Nephron (organoid): Measurements from ENCODE around the gene ZNF552.
"Not testable (repeated sequence)": the region's sequence is repeated elsewhere in the genome, so short reads cannot be mapped to it uniquely, and the experiment has no call there.

Source experiments
- H3K27ac Mint-ChIP-seq, 3 experiments: 2 replicates each; pipeline ENCODE4 v1.8.0; 2020; ENCODE audit warnings: mixed read lengths in 3 of 3, mild to moderate bottlenecking in 2 of 3, moderate library complexity in 1 of 3
- H3K27me3 Mint-ChIP-seq: 2 replicates; pipeline ENCODE4 v1.8.0; 2021; ENCODE audit warnings: low read depth, mild to moderate bottlenecking, moderate library complexity, mixed read lengths
- H3K36me3 Mint-ChIP-seq: 2 replicates; pipeline ENCODE4 v1.8.0; 2020; ENCODE audit warnings: low read depth, mixed read lengths
- H3K4me1 Mint-ChIP-seq: 2 replicates; pipeline ENCODE4 v1.8.0; 2020; ENCODE audit warnings: mixed read lengths
- H3K4me3 Mint-ChIP-seq, 3 experiments: 2 replicates each; pipeline ENCODE4 v1.8.0; 2020; ENCODE audit warnings: mild to moderate bottlenecking in 3 of 3, mixed read lengths in 3 of 3, moderate library complexity in 2 of 3
- H3K9me3 Mint-ChIP-seq: 2 replicates; pipeline ENCODE4 v1.8.0; 2020; ENCODE audit warnings: mixed read lengths
- TF ChIP-seq, protein P1 (sequence below), 3 experiments: fragments of 200-600 bp; sonication (generic); IDR thresholded peaks; one replicate each; pipeline ENCODE4 v1.5.0; 2021; ENCODE audit warnings: antibody characterized with exemption in 3 of 3; ENCODE audit not compliant: unreplicated experiment in 3 of 3

ZNF552 gene

DNA sequence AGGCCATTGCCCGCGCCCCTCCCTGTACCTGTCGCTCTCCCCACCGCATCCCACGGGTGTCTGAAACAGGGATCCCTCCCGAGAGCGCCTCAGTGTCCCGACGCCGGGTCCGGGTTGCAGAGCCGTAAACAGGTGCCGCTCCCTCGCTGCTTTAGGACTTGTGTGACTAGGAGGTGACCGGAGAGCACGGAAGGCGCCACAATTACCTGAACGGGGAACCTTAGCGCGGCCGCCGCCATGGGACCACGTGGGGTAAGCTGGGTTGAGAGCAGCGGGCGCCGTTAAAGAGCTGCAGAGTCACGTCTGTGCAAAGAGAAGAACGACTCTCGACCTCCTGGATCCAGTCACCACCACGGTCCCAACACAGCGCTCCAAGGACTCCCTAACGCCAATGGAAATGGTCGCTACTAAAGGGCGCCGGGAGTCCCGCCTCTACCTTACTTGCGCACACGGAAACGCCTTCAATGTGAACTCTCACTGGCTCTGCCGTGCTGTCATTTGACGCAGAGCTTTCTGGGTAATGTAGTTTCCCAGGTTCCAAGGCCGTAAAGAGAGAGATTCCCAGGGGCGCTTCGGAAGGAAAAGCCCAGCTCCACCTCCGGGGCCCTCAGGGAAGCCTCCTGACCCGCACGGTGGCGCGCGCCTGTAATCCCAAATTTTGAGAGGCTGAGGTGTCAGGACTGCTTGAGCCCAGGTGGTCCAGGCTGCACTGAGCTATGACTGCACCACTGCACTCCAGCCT lies at the start of gene ZNF552:
TSS of gene ZNF552 (minus strand) at position 409 of the 742 bp plus-strand sequence. CDS start at position 239, 170 bp downstream.
- H3K9me3 Mint-ChIP-seq, result no peaks in the 10 kb centered on the region
- TF ChIP-seq, protein P1, sequence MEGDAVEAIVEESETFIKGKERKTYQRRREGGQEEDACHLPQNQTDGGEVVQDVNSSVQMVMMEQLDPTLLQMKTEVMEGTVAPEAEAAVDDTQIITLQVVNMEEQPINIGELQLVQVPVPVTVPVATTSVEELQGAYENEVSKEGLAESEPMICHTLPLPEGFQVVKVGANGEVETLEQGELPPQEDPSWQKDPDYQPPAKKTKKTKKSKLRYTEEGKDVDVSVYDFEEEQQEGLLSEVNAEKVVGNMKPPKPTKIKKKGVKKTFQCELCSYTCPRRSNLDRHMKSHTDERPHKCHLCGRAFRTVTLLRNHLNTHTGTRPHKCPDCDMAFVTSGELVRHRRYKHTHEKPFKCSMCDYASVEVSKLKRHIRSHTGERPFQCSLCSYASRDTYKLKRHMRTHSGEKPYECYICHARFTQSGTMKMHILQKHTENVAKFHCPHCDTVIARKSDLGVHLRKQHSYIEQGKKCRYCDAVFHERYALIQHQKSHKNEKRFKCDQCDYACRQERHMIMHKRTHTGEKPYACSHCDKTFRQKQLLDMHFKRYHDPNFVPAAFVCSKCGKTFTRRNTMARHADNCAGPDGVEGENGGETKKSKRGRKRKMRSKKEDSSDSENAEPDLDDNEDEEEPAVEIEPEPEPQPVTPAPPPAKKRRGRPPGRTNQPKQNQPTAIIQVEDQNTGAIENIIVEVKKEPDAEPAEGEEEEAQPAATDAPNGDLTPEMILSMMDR (IDR thresholded peaks at IDR 0.05; ENCODE audit: unreplicated experiment in 3 of 3), result no peak
- H3K4me3 Mint-ChIP-seq, result peak within 1 kb of the TSS; percentile 95 to 100 (median 99)
- peaks cover 33% of the 10 kb centered on the region for H3K36me3 Mint-ChIP-seq
- H3K27ac Mint-ChIP-seq, result peak within 1 kb of the TSS; percentile 92 to 98 (median 97)
- H3K27me3 Mint-ChIP-seq, result no peaks in the 10 kb centered on the region
- peaks cover 47% of the 10 kb centered on the region for H3K4me1 Mint-ChIP-seq

- H3K27me3 Mint-ChIP-seq, H3K4me3 Mint-ChIP-seq, H3K4me1 Mint-ChIP-seq, H3K27ac Mint-ChIP-seq: not testable (repeated sequence)
- Mint-ChIP-seq H3K9me3 (peaks cover 61% of the 10 kb centered on the region), H3K36me3 (peaks cover 96% of the 10 kb centered on the region)
These were observed 47.6 kb upstream of the ZNF552 start for GRCh38 chr19:57862351-57862750.

DNA sequence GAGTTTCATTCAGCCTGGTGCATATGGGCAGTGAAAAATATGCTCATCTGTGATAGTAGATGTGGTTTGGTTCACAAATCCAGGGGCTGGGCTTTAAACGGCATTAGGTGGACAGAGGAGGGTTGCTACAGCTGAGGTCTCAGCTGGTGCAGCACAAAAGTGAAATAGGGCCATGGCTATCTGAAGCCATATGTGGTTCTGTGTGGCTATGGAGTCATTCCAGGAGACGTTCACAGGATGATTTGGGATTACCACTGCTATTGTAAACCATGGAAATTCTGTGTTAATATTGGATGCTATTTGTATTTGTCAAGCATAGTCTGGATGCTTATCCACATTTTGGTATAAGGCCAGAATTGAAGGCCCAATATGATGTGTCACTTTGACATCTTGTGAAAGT lies 39.4 kb upstream of the ZNF552 start:
- H3K36me3 Mint-ChIP-seq, result peaks cover 81% of the 10 kb centered on the region
- not testable (repeated sequence) for H3K27me3 Mint-ChIP-seq

GRCh38 chr19:57851812-57852603 lies 37.3 kb upstream of the ZNF552 start:
- H3K27me3 Mint-ChIP-seq, result not testable (repeated sequence)
- H3K9me3 Mint-ChIP-seq, result peaks cover 30% of the 10 kb centered on the region
- peak overlapping the region in 2 of 3 experiments; percentile 82 to 97 for H3K27ac Mint-ChIP-seq
- H3K4me3 Mint-ChIP-seq, result peak overlapping the region; percentile 17 to 99 (median 92)
- H3K4me1 Mint-ChIP-seq, result peaks cover 20% of the 10 kb centered on the region
- H3K36me3 Mint-ChIP-seq, result peaks cover 63% of the 10 kb centered on the region

More for the DNA sequence above, 39.4 kb upstream of the ZNF552 start:
- H3K27ac Mint-ChIP-seq, H3K4me3 Mint-ChIP-seq: not testable (repeated sequence)
- Mint-ChIP-seq H3K9me3 (peaks cover 41% of the 10 kb centered on the region), H3K4me1 (peaks cover 20% of the 10 kb centered on the region)

- no peaks in the 10 kb centered on the region for H3K27me3 Mint-ChIP-seq
- peaks cover 20% of the 10 kb centered on the region for H3K4me1 Mint-ChIP-seq
- TF ChIP-seq, protein P1 (IDR thresholded peaks at IDR 0.05; ENCODE audit: unreplicated experiment in 3 of 3), result no peak
- peak overlapping the region; percentile 82 to 98 (median 97) for H3K27ac Mint-ChIP-seq
- peaks cover 21% of the 10 kb centered on the region for H3K9me3 Mint-ChIP-seq
- peaks cover 55% of the 10 kb centered on the region for H3K36me3 Mint-ChIP-seq
- H3K4me3 Mint-ChIP-seq, result peak overlapping the region; percentile 90 to 99 (median 92)
These were observed 35.9 kb upstream of the ZNF552 start for GRCh38 chr19:57850553-57851017.

- Mint-ChIP-seq H3K27ac (peak within 1 kb of the TSS; percentile 82 to 98 (median 97)), H3K9me3 (peaks cover 16% of the 10 kb centered on the region), H3K36me3 (peaks cover 54% of the 10 kb centered on the region), H3K4me1 (peaks cover 20% of the 10 kb centered on the region), H3K4me3 (peak within 1 kb of the TSS; percentile 90 to 99 (median 92))
- H3K27me3 Mint-ChIP-seq, result not testable (repeated sequence)
These were observed 35.2 kb upstream of the ZNF552 start, which contains the start of gene ZNF587 for GRCh38 chr19:57849666-57850473. Gene ZNF587, plus strand, starts transcription at chr19:57849859. Its CDS starts 180 bp downstream, at chr19:57850039.

DNA sequence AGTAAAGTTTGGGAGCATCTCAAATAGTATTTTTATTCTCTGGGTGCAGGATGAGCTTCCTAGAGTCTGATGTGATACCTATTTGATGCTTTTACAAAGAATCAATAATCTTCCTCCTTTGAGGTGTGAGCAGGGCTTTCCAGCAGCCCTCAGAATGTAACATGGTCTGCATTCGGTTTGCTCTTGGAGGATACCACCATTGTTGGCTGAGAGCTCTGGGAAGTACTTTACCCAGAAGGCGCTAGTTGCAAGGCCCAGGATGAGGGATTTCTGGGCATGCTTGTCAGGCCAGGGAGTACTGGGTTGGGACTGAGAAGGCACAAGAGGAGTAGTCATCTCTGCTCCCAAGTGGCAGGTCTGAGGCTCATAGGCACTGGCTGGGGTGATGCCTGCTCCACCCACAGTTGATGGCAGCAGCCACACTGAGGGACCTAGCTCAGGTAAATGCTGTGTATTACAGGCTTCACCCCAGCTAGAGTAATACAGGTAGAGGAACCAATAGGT lies 34.5 kb upstream of the ZNF552 start:
- Mint-ChIP-seq H3K27ac (peak overlapping the region; percentile 82 to 98 (median 97)), H3K36me3 (peaks cover 53% of the 10 kb centered on the region), H3K4me3 (peak overlapping the region; percentile 90 to 99 (median 92)), H3K9me3 (peaks cover 16% of the 10 kb centered on the region), H3K4me1 (peaks cover 20% of the 10 kb centered on the region)
- H3K27me3 Mint-ChIP-seq, result not testable (repeated sequence)

- H3K9me3 Mint-ChIP-seq, H3K27ac Mint-ChIP-seq, H3K4me3 Mint-ChIP-seq, H3K27me3 Mint-ChIP-seq: not testable (repeated sequence)
- H3K4me1 Mint-ChIP-seq, result peaks cover 20% of the 10 kb centered on the region
- H3K36me3 Mint-ChIP-seq, result peaks cover 47% of the 10 kb centered on the region
These were observed 32.5 kb upstream of the ZNF552 start for GRCh38 chr19:57847164-57847563.
